IMR-90 (cell line): ENCODE data around the gene KCNQ1. TPM values are rescaled to one million over a fixed set of nuclear protein-coding genes. Genes with fewer than 3 reads are reported as not detected.

Experiments
- ATAC-seq: fragments of 200-7000 bp; cut with Tn5 transposase; 2 replicates; pipeline ENCODE4 v1.9.1; 2020; ENCODE audit warnings: low read depth, mild to moderate bottlenecking, moderate library complexity
- BruUV-seq: library from RNA; stranded (reverse); fragments of 400-500 nt; replicated peaks from 2 replicates; lab custom pipeline; 2021; lab: Mats Ljungman, UMichigan
- CTCF ChIA-PET: fragments of 300-600 bp; formaldehyde crosslinking; extraction: SDS; loops from one replicate; lab custom pipeline; 2021; ENCODE audit warnings: antibody characterized with exemption; lab: Yijun Ruan, JAX
- POLR2A ChIA-PET: fragments of 300-600 bp; sonication (Branson Sonifier 250); formaldehyde crosslinking; loops from one replicate; lab custom pipeline; 2022; ENCODE audit warnings: antibody characterized with exemption; ENCODE audit not compliant: unreplicated experiment; lab: Charles Lee
- DNase-seq: peaks from one replicate; pipeline ENCODE4 v3.0.0; 2013
- H2AFZ ChIP-seq: replicated peaks from 2 replicates; pipeline ENCODE3; 2013; ENCODE audit warnings: low read length, mild to moderate bottlenecking; ENCODE audit not compliant: poor library complexity
- H2AK5ac ChIP-seq: 2 replicates; pipeline ENCODE4 v1.6.1; 2013; ENCODE audit warnings: low read depth, low read length, inconsistent platforms
- H2AK9ac ChIP-seq: replicated peaks from 2 replicates; pipeline ENCODE3; 2013; ENCODE audit warnings: mild to moderate bottlenecking, low read depth, low read length, moderate library complexity; ENCODE audit not compliant: poor library complexity
- H2BK120ac ChIP-seq: 2 replicates; pipeline ENCODE4 v1.6.1; 2013; ENCODE audit warnings: low read depth, low read length, inconsistent platforms
- H2BK15ac ChIP-seq: 3 replicates; pipeline ENCODE4 v1.6.1; 2013; ENCODE audit warnings: low read depth, low read length, inconsistent platforms
- H2BK20ac ChIP-seq: 2 replicates; pipeline ENCODE4 v1.6.1; 2013; ENCODE audit warnings: low read depth, mild to moderate bottlenecking, inconsistent platforms, low read length, moderate library complexity
- H2BK5ac ChIP-seq: 2 replicates; pipeline ENCODE4 v1.6.1; 2013; ENCODE audit warnings: mild to moderate bottlenecking, low read depth, low read length, inconsistent platforms; ENCODE audit not compliant: poor library complexity, severe bottlenecking
- H3K14ac ChIP-seq: replicated peaks from 2 replicates; pipeline ENCODE4 v1.6.1; 2013; ENCODE audit warnings: low read depth, low read length, inconsistent platforms
- H3K18ac ChIP-seq: 2 replicates; pipeline ENCODE4 v1.6.1; 2013; ENCODE audit warnings: low read depth, low read length, control low read depth
- H3K23ac ChIP-seq: 2 replicates; pipeline ENCODE4 v1.6.1; 2013; ENCODE audit warnings: low read depth, low read length, inconsistent platforms
- H3K27ac ChIP-seq: 2 replicates; pipeline ENCODE4 v1.5.1; 2013; ENCODE audit warnings: mild to moderate bottlenecking, control low read depth, low read length; ENCODE audit not compliant: insufficient read depth
- H3K27me3 ChIP-seq: 2 replicates; pipeline ENCODE4 v1.6.1; 2013; ENCODE audit warnings: low read length; ENCODE audit not compliant: control insufficient read depth, insufficient read depth
- H3K36me3 ChIP-seq: 2 replicates; pipeline ENCODE4 v1.6.1; 2013; ENCODE audit warnings: low read length, mixed read lengths; ENCODE audit not compliant: control insufficient read depth, insufficient read depth
- H3K4ac ChIP-seq: 2 replicates; pipeline ENCODE4 v1.6.1; 2013; ENCODE audit warnings: low read depth, low read length, inconsistent platforms
- H3K4me1 ChIP-seq: 2 replicates; pipeline ENCODE4 v1.6.1; 2013; ENCODE audit warnings: low read length, mixed read lengths; ENCODE audit not compliant: control insufficient read depth, insufficient read depth
- H3K4me2 ChIP-seq: 2 replicates; pipeline ENCODE4 v1.6.1; 2013; ENCODE audit warnings: low read depth, mild to moderate bottlenecking, control low read depth, low read length, moderate library complexity
- H3K4me3 ChIP-seq: 2 replicates; pipeline ENCODE4 v1.5.1; 2013; ENCODE audit warnings: low read depth, mild to moderate bottlenecking, control low read depth, low read length, moderate library complexity; ENCODE audit not compliant: insufficient read depth
- H3K56ac ChIP-seq: 2 replicates; pipeline ENCODE4 v1.6.1; 2013; ENCODE audit warnings: low read length, inconsistent platforms; ENCODE audit not compliant: insufficient read depth; ENCODE audit errors: extremely low read depth
- H3K79me1 ChIP-seq, 2 experiments: 2 replicates each; pipeline ENCODE4 v1.6.1; 2013; ENCODE audit warnings: low read length in 2 of 2, inconsistent platforms in 1 of 2, low read depth in 1 of 2
- H3K9ac ChIP-seq: 2 replicates; pipeline ENCODE4 v1.6.1; 2013; ENCODE audit warnings: low read depth, low read length, control low read depth
- H3K9me1 ChIP-seq: 2 replicates; pipeline ENCODE4 v1.6.1; 2013; ENCODE audit warnings: low read length, inconsistent platforms; ENCODE audit not compliant: insufficient read depth
- H3K9me3 ChIP-seq: 2 replicates; pipeline ENCODE4 v1.6.1; 2013; ENCODE audit warnings: low read length; ENCODE audit not compliant: control insufficient read depth, insufficient read depth
- H4K20me1 ChIP-seq: 2 replicates; pipeline ENCODE4 v1.6.1; 2013; ENCODE audit warnings: low read length, inconsistent platforms; ENCODE audit not compliant: insufficient read depth
- H4K5ac ChIP-seq: 2 replicates; pipeline ENCODE4 v1.6.1; 2013; ENCODE audit warnings: mild to moderate bottlenecking, low read depth, low read length, control low read depth
- H4K8ac ChIP-seq, 2 experiments: 2 replicates each; pipeline ENCODE4 v1.6.1; 2013; ENCODE audit warnings: low read depth in 2 of 2, low read length in 2 of 2, control low read depth in 1 of 2, inconsistent platforms in 1 of 2
- H4K91ac ChIP-seq: 2 replicates; pipeline ENCODE4 v1.6.1; 2013; ENCODE audit warnings: low read depth, low read length, inconsistent platforms; ENCODE audit not compliant: insufficient read depth
- BHLHE40 ChIP-seq: fragments of 150-350 bp; IDR thresholded peaks from 2 replicates; pipeline ENCODE4 v1.6.1; 2016; ENCODE audit warnings: mild to moderate bottlenecking, low read depth, low read length
- CEBPB ChIP-seq: IDR thresholded peaks from 2 replicates; pipeline ENCODE4 v1.6.1; 2012; ENCODE audit warnings: low read depth, low read length, improper control_type of control experiment
- CHD1 ChIP-seq: IDR thresholded peaks from 2 replicates; pipeline ENCODE4 v1.6.1; 2012; ENCODE audit warnings: low read depth, low read length, improper control_type of control experiment
- MAFK ChIP-seq: IDR thresholded peaks from 2 replicates; pipeline ENCODE4 v1.6.1; 2012; ENCODE audit warnings: low read depth, low read length, improper control_type of control experiment
- MAZ ChIP-seq: IDR thresholded peaks from 2 replicates; pipeline ENCODE4 v1.6.1; 2012; ENCODE audit warnings: low read depth, mild to moderate bottlenecking, low read length, improper control_type of control experiment, moderate library complexity, borderline replicate concordance
- MXI1 ChIP-seq: IDR thresholded peaks from 2 replicates; pipeline ENCODE4 v1.6.1; 2012; ENCODE audit warnings: low read depth, mild to moderate bottlenecking, low read length, moderate library complexity, borderline replicate concordance
- NFE2L2 ChIP-seq: fragments of 150-350 bp; IDR thresholded peaks from 2 replicates; pipeline ENCODE4 v1.6.1; 2016; ENCODE audit warnings: low read depth, mild to moderate bottlenecking, low read length
- POLR2A ChIP-seq: IDR thresholded peaks from 2 replicates; pipeline ENCODE4 v1.6.1; 2012; ENCODE audit warnings: mild to moderate bottlenecking, low read depth, low read length
- RAD21 ChIP-seq: IDR thresholded peaks from 2 replicates; pipeline ENCODE4 v1.6.1; 2012; ENCODE audit warnings: low read length, improper control_type of control experiment
- RCOR1 ChIP-seq: IDR thresholded peaks from 2 replicates; pipeline ENCODE4 v1.6.1; 2012; ENCODE audit warnings: mild to moderate bottlenecking, low read length, improper control_type of control experiment; ENCODE audit not compliant: insufficient replicate concordance
- RFX5 ChIP-seq: IDR thresholded peaks from 2 replicates; pipeline ENCODE4 v1.8.0; 2012; ENCODE audit warnings: low read depth, mild to moderate bottlenecking, low read length, moderate library complexity
- SMC3 ChIP-seq: fragments of 150-350 bp; IDR thresholded peaks from 2 replicates; pipeline ENCODE4 v1.6.1; 2016; ENCODE audit warnings: low read depth, mild to moderate bottlenecking, antibody characterized with exemption, low read length, moderate library complexity
- WGBS, 2 experiments: methylation state at CpG; one replicate each; pipeline versions ENCODE4 v1.1.5 to v1.1.7; 2013; ENCODE audit warnings: missing lambda C conversion rate in 2 of 2; ENCODE audit not compliant: insufficient read length in 1 of 2; ENCODE audit errors: extremely low coverage in 2 of 2; 5-methylcytosine and 5-hydroxymethylcytosine counted together
- dilution Hi-C: fragments of 300-500 bp; cut with HindIII; formaldehyde crosslinking; loops from one replicate; pipeline ENCODE4 v1.14.3; 2018; ENCODE audit warnings: low sequenced_read_pairs; ENCODE audit not compliant: unreplicated experiment
- in situ Hi-C: fragments of 300-500 bp; cut with MboI; formaldehyde crosslinking; loops from 3 replicates; pipeline ENCODE4 v1.14.3; 2019; ENCODE audit warnings: low sequenced_read_pairs, inconsistent platforms, mixed read lengths
- intact Hi-C: fragments of 100-400 bp; cut with micrococcal nuclease; formaldehyde crosslinking; loops from 2 replicates; pipeline ENCODE4 v1.10.0; 2022
- polyA plus RNA-seq, 3 experiments: library from polyadenylated mRNA; depleted of rRNA; stranded (reverse); fragments of >200 nt; gene quantifications; 2 replicates each; pipeline ENCODE4 v1.2.3, GENCODE V29; 2012; ENCODE audit warnings: low replicate concordance in 1 of 3
- total RNA-seq: library from RNA; depleted of rRNA; stranded (reverse); fragments of >200 nt; gene quantifications from 2 replicates; pipeline ENCODE4 v1.2.3, GENCODE V29; 2012
- TF ChIP-seq, protein P1 (sequence below): fragments of 150-350 bp; IDR thresholded peaks from 2 replicates; pipeline ENCODE4 v1.6.1; 2016; ENCODE audit warnings: low read depth, mild to moderate bottlenecking, low read length, moderate library complexity, borderline replicate concordance
- TF ChIP-seq, protein P2 (sequence below): fragments of 150-350 bp; IDR thresholded peaks from 2 replicates; pipeline ENCODE4 v1.6.1; 2017; ENCODE audit warnings: mild to moderate bottlenecking, antibody characterized with exemption, low read length, low read depth

The KCNQ1 gene
- total and polyA plus RNA-seq, 2 of the 4 experiments (the other 2 are of a cell fraction) = 0.07 TPM; not detected in 1

DNA sequence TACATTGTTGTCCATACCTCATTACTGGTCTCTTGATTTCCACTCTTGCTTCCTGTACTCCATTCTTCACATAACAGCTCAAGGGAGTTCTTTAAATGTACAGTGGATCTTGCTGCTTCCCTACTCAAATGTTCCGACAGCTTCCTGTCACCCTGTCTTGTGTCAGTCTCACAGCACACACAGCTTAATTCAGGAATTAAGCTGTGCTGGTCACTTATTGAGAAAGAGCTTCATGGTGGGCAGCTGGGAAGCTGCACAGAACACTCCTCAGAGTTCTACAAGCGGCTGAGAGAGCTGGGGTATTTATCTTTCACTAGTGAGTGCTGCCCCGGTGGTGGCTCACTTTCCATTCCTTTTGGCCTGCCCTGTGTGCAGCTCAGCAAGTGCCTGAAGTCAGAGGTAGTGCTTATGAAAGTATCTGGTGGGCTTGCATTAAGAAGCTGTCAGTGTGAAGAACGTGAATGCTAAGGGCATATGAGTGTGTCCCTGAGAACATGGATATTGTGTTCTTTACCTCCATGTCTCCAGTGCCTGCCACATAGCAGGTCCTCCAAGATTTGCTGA is 206.3 kb downstream of the KCNQ1 start:
- H3K9me3 ChIP-seq = peaks cover 69% of the 10 kb centered on the region
- no peak overlapping the region for H3K23ac ChIP-seq
- no peak overlapping the region for H2BK20ac ChIP-seq
- no peak for TF ChIP-seq CEBPB
- TF ChIP-seq BHLHE40 = no peak
- no peak for TF ChIP-seq POLR2A
- TF ChIP-seq MXI1 = no peak
- no peak for TF ChIP-seq SMC3
- TF ChIP-seq RAD21 = no peak
- no peak for TF ChIP-seq CHD1
- no peak for TF ChIP-seq NFE2L2
- TF ChIP-seq, protein P1, sequence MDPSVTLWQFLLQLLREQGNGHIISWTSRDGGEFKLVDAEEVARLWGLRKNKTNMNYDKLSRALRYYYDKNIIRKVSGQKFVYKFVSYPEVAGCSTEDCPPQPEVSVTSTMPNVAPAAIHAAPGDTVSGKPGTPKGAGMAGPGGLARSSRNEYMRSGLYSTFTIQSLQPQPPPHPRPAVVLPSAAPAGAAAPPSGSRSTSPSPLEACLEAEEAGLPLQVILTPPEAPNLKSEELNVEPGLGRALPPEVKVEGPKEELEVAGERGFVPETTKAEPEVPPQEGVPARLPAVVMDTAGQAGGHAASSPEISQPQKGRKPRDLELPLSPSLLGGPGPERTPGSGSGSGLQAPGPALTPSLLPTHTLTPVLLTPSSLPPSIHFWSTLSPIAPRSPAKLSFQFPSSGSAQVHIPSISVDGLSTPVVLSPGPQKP = no peak
- no peak for TF ChIP-seq RCOR1
- TF ChIP-seq MAFK = no peak
- no peak for TF ChIP-seq MAZ
- no peak for TF ChIP-seq RFX5
- TF ChIP-seq, protein P2, sequence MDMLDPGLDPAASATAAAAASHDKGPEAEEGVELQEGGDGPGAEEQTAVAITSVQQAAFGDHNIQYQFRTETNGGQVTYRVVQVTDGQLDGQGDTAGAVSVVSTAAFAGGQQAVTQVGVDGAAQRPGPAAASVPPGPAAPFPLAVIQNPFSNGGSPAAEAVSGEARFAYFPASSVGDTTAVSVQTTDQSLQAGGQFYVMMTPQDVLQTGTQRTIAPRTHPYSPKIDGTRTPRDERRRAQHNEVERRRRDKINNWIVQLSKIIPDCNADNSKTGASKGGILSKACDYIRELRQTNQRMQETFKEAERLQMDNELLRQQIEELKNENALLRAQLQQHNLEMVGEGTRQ = no peak
- no peak overlapping the region for H3K27ac ChIP-seq
- no peak overlapping the region for H3K4ac ChIP-seq
- dilution Hi-C loops = no loop called here
- H3K9me1 ChIP-seq = no peaks in the 10 kb centered on the region
- in situ Hi-C loops = no loop called here
- H3K9ac ChIP-seq = no peak overlapping the region
- no peak for DNase-seq
- H4K8ac ChIP-seq = no peak overlapping the region
- no peak overlapping the region for H3K4me3 ChIP-seq
- no peak overlapping the region for H3K18ac ChIP-seq
- H2AFZ ChIP-seq = no peak overlapping the region
- H2AK5ac ChIP-seq = no peak overlapping the region
- H3K56ac ChIP-seq = no peak overlapping the region
- H2BK15ac ChIP-seq = no peak overlapping the region
- H4K5ac ChIP-seq = no peak overlapping the region
- no peak overlapping the region for H3K4me2 ChIP-seq
- H3K4me1 ChIP-seq = no peaks in the 10 kb centered on the region
- no peak overlapping the region for H2BK120ac ChIP-seq
- peaks cover 13% of the 10 kb centered on the region; the same call in 1 of the 2 replicates for H3K27me3 ChIP-seq
- intact Hi-C loops = no loop called here
- peaks cover 0 to 3% of the 10 kb centered on the region in 2 experiments; a peak in 1 of 4 replicates for H3K79me1 ChIP-seq
- no peak overlapping the region for H3K14ac ChIP-seq
- H3K36me3 ChIP-seq = no peaks in the 10 kb centered on the region
- H2BK5ac ChIP-seq = no peak overlapping the region
- no peak for ATAC-seq
- no peaks in the 10 kb centered on the region; the same call in 1 of the 2 replicates for H4K20me1 ChIP-seq
- no peak overlapping the region for H4K91ac ChIP-seq
- no TSS peak for BruUV-seq
- WGBS, 2 experiments = 39% methylated on average over 2 of the region's 4 CpGs; no CpG with 5 or more reads in 1 of the 2 experiments
- POLR2A ChIA-PET = no interaction called here
- CTCF ChIA-PET = no interaction called here
- no peak overlapping the region for H2AK9ac ChIP-seq
